GM23338 (cell line): ENCODE data around the gene CRAMP1.

Source experiments
- EZH2 ChIP-seq: fragments of 200-600 bp; sonication (generic); IDR thresholded peaks from one replicate; pipeline ENCODE4 v1.8.0; 2017; ENCODE audit warnings: antibody characterized with exemption, mild to moderate bottlenecking, low read depth; ENCODE audit not compliant: unreplicated experiment
- POLR2AphosphoS5 ChIP-seq: IDR thresholded peaks from 2 replicates; pipeline ENCODE4 v1.6.1; 2016; ENCODE audit warnings: antibody characterized with exemption, low read depth
- TF ChIP-seq, protein P1 (sequence below), 2 experiments: fragments of 200-600 bp in 1 of 2; sonication (generic) in 1 of 2; conservative IDR thresholded peaks; 2 replicates each; pipeline versions ENCODE4 v1.5.1 to v1.6.1; 2016 to 2017; ENCODE audit warnings: antibody characterized with exemption in 2 of 2, low read depth in 2 of 2, mild to moderate bottlenecking in 2 of 2, moderate library complexity in 1 of 2
- TF ChIP-seq, protein P2 (sequence below): IDR thresholded peaks from one replicate; pipeline ENCODE4 v1.6.1; 2018; ENCODE audit warnings: antibody characterized with exemption; ENCODE audit not compliant: unreplicated experiment

DNA sequence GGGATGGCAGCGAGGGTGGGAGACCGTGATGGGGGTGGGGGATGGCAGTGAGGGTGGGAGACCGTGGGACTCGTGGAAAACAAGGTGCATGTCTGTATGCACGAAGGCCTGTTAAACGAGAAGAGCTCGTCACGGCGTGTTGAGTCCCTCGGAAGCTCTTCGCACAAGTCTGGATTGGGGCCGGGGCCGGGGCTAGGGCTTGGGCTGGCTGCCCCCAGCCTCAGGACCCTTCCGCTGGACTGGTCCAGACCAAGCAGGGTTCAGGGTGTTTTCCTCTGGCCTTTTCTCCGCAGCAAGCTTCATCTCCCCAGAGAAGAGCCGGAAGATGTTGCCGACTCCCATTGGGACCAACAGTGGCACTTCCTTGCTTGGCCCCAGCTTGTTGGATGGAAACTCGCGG is 58.2 kb downstream of the CRAMP1 start:
- no peak for TF ChIP-seq EZH2
- TF ChIP-seq, protein P1, sequence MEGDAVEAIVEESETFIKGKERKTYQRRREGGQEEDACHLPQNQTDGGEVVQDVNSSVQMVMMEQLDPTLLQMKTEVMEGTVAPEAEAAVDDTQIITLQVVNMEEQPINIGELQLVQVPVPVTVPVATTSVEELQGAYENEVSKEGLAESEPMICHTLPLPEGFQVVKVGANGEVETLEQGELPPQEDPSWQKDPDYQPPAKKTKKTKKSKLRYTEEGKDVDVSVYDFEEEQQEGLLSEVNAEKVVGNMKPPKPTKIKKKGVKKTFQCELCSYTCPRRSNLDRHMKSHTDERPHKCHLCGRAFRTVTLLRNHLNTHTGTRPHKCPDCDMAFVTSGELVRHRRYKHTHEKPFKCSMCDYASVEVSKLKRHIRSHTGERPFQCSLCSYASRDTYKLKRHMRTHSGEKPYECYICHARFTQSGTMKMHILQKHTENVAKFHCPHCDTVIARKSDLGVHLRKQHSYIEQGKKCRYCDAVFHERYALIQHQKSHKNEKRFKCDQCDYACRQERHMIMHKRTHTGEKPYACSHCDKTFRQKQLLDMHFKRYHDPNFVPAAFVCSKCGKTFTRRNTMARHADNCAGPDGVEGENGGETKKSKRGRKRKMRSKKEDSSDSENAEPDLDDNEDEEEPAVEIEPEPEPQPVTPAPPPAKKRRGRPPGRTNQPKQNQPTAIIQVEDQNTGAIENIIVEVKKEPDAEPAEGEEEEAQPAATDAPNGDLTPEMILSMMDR (conservative IDR thresholded peaks at IDR 0.05; ENCODE audit: low read depth in 2 of 2) = no peak
- TF ChIP-seq POLR2AphosphoS5 = no peak
- TF ChIP-seq, protein P2, sequence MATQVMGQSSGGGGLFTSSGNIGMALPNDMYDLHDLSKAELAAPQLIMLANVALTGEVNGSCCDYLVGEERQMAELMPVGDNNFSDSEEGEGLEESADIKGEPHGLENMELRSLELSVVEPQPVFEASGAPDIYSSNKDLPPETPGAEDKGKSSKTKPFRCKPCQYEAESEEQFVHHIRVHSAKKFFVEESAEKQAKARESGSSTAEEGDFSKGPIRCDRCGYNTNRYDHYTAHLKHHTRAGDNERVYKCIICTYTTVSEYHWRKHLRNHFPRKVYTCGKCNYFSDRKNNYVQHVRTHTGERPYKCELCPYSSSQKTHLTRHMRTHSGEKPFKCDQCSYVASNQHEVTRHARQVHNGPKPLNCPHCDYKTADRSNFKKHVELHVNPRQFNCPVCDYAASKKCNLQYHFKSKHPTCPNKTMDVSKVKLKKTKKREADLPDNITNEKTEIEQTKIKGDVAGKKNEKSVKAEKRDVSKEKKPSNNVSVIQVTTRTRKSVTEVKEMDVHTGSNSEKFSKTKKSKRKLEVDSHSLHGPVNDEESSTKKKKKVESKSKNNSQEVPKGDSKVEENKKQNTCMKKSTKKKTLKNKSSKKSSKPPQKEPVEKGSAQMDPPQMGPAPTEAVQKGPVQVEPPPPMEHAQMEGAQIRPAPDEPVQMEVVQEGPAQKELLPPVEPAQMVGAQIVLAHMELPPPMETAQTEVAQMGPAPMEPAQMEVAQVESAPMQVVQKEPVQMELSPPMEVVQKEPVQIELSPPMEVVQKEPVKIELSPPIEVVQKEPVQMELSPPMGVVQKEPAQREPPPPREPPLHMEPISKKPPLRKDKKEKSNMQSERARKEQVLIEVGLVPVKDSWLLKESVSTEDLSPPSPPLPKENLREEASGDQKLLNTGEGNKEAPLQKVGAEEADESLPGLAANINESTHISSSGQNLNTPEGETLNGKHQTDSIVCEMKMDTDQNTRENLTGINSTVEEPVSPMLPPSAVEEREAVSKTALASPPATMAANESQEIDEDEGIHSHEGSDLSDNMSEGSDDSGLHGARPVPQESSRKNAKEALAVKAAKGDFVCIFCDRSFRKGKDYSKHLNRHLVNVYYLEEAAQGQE = no peak
